NT2/D1 (cell line): Measurements from ENCODE around the gene LRRC49.
"Not testable (repeated sequence)": the region's sequence is repeated elsewhere in the genome, so short reads cannot be mapped to it uniquely, and the experiment has no call there.

Source experiments
- SUZ12 ChIP-seq: IDR thresholded peaks from 2 replicates; pipeline ENCODE4 v1.6.1; 2011; ENCODE audit not compliant: insufficient read length, insufficient read depth; ENCODE audit errors: extremely low read depth
- YY1 ChIP-seq: IDR thresholded peaks from 2 replicates; pipeline ENCODE4 v1.6.1; 2011; ENCODE audit not compliant: insufficient read length, insufficient read depth
- ZNF274 ChIP-seq: IDR thresholded peaks from 2 replicates; pipeline ENCODE4 v1.6.1; 2011; ENCODE audit warnings: mild to moderate bottlenecking, low read depth, low read length

GRCh38 chr15:71046146-71046545 lies 153.5 kb downstream of the LRRC49 start:
- not testable (repeated sequence) for TF ChIP-seq YY1, ZNF274, SUZ12
